Adrenal gland (tissue), 12 donors: Measurements from ENCODE around the gene ERC1. TPM values are rescaled to one million over a fixed set of nuclear protein-coding genes. Genes with fewer than 3 reads are reported as not detected.
"Not testable (repeated sequence)": the region's sequence is repeated elsewhere in the genome, so short reads cannot be mapped to it uniquely, and the experiment has no call there.

ENCODE experiments used
- DNase-seq, 7 donors: peaks; one replicate each; pipeline ENCODE4 v3.0.0-alpha.2; 2019 to 2020
- H3K27ac ChIP-seq, 5 donors: fragments of 200-600 bp; sonication (generic) in 4 of 5; 1 replicate in 3 of 5; 2 replicates in 2 of 5; pipeline versions ENCODE4 v1.5.1 to v1.8.0; 2016 to 2020; ENCODE audit warnings: mild to moderate bottlenecking in 1 of 5
- H3K27me3 ChIP-seq: fragments of 200-600 bp; 2 replicates; pipeline ENCODE4 v1.8.0; 2021
- H3K36me3 ChIP-seq, 2 donors: fragments of 200-600 bp; replicated peaks in 1 of 2; 1 replicate in 1 of 2; 2 replicates in 1 of 2; pipeline versions ENCODE4 v1.5.1 to v1.8.0; 2018 to 2022
- H3K4me1 ChIP-seq, 2 donors: fragments of 200-600 bp; replicated peaks in 1 of 2; 1 replicate in 1 of 2; 2 replicates in 1 of 2; pipeline versions ENCODE4 v1.5.1 to v1.8.0; 2018 to 2021
- H3K4me3 ChIP-seq, 4 donors: fragments of 200-600 bp; sonication (generic) in 3 of 4; one replicate each; pipeline ENCODE4 v1.5.1; 2016 to 2018
- H3K9me3 ChIP-seq, 3 donors: fragments of 200-600 bp; sonication (generic) in 1 of 3; replicated peaks in 1 of 3; 1 replicate in 2 of 3; 2 replicates in 1 of 3; pipeline versions ENCODE4 v1.5.1 to v1.8.0; 2016 to 2021
- CTCF ChIP-seq, 6 experiments: fragments of 450-650 bp in 4 of 6; fragments of 200-600 bp in 2 of 6; sonication (generic) in 1 of 6; IDR thresholded peaks; 1 replicate in 5 of 6; 2 replicates in 1 of 6; pipeline versions ENCODE4 v1.5.1 to v1.8.0; 2016 to 2021; ENCODE audit warnings: antibody characterized with exemption in 6 of 6, mild to moderate bottlenecking in 2 of 6, moderate library complexity in 1 of 6
- POLR2A ChIP-seq, 2 donors: fragments of 450-650 bp; IDR thresholded peaks; one replicate each; pipeline ENCODE4 v1.6.1; 2017; ENCODE audit warnings: antibody characterized with exemption in 2 of 2, mild to moderate bottlenecking in 2 of 2, moderate library complexity in 1 of 2
- WGBS, 4 donors: extraction: QIAGEN DNeasy Blood & Tissue Kit in 2 of 4; methylation state at CpG; one replicate each; pipeline versions ENCODE4 v1.1.5 to v1.1.7; 2013 to 2017; 5-methylcytosine and 5-hydroxymethylcytosine counted together
- intact Hi-C, 2 donors: fragments of 100-400 bp; cut with DNase I; formaldehyde crosslinking; loops; one replicate each; pipeline versions ENCODE4 v1.14.1 to v1.15.0; 2022 to 2023
- polyA plus RNA-seq, 3 donors: library from polyadenylated mRNA; stranded (reverse); fragments of 200-250 nt in 2 of 3; fragments of 350-450 nt in 1 of 3; fragmentation: Illumina TruSeq in 1 of 3; extraction: RNeasy Lipid Tissue Mini Kit (QIAGEN cat#74804) in 1 of 3; gene quantifications; one replicate each; pipeline ENCODE4 v1.2.3, GENCODE V29; 2013 to 2014
- total RNA-seq, 9 donors: library from RNA; depleted of rRNA in 4 of 9; stranded (reverse); fragments of >200 nt in 4 of 9; fragments of 120-200 nt in 1 of 9; fragmentation: NEBNext Ultra II Directional in 1 of 9; extraction: Animal tissue kit (Norgen Biotek cat#: 25700) in 1 of 9; gene quantifications; one replicate each; pipeline versions ENCODE4 v1.1.0 to v1.2.4, GENCODE V29; 2013 to 2023
- donor health status: healthy with polysubstance abuse.
- donor health status: Bipolar disorder and iron deficiency.
- donor health status: DM: yes; HTN: yes; CAD: no.
- donor health status: DM: no; HTN: no; CAD: no.
- donor health status: DM: no; HTN: no; CAD: no.
- donor health status: DM: yes; HTN: yes; CAD: no.

The ERC1 gene
- total and polyA plus RNA-seq, 12 donors = 4.1 to 79.5 (median 40.2) TPM

- H3K27me3 ChIP-seq = no peaks in the 10 kb centered on the region
- H3K27ac ChIP-seq = peak overlapping the region in 4 of 5 donors; percentile 4 to 68 (median 14)
- WGBS, 4 donors = 47 to 56% (median 50%) methylated on average over 5 to 6 of the region's 6 CpGs
- DNase-seq = peak in 5 of 7 donors; percentile 36 to 65 (median 53)
- H3K4me1 ChIP-seq = peaks cover 10 to 32% of the 10 kb centered on the region in 2 donors
- TF ChIP-seq POLR2A (IDR thresholded peaks at IDR 0.05) (no peak), CTCF (IDR thresholded peaks at IDR 0.05) (no peak)
- no peaks in the 10 kb centered on the region for H3K9me3 ChIP-seq
- no peaks in the 10 kb centered on the region for H3K36me3 ChIP-seq
- H3K4me3 ChIP-seq = no peak overlapping the region
- intact Hi-C loops = loop anchor here in 1 of 2 donors (10.0 kb wide), 1 partner anchor 77 kb away; no protein-coding TSS in a partner anchor
Measured at GRCh38 chr12:998020-998874, 7.2 kb downstream of the ERC1 start.

- H3K4me1 ChIP-seq = peaks cover 17 to 32% of the 10 kb centered on the region in 2 donors
- not testable (repeated sequence) for H3K27me3 ChIP-seq, H3K36me3 ChIP-seq, DNase-seq, H3K9me3 ChIP-seq, H3K27ac ChIP-seq, H3K4me3 ChIP-seq
- WGBS, 4 donors = 96 to 98% (median 97%) methylated on average over 7 of the region's 7 CpGs
- intact Hi-C loops = loop anchor here in 1 of 2 donors (10.0 kb wide), 1 partner anchor 75 kb away; no protein-coding TSS in a partner anchor
Measured at GRCh38 chr12:999736-1000135, 8.7 kb downstream of the ERC1 start.

GRCh38 chr12:1001507-1001906 lies 10.5 kb downstream of the ERC1 start:
- intact Hi-C loops = no loop called here
- Histone ChIP-seq H3K9me3 (no peaks in the 10 kb centered on the region), H3K27me3 (no peaks in the 10 kb centered on the region), H3K4me1 (peaks cover 17 to 29% of the 10 kb centered on the region in 2 donors), H3K27ac (no peak overlapping the region), H3K36me3 (no peaks in the 10 kb centered on the region), H3K4me3 (no peak overlapping the region)
- TF ChIP-seq POLR2A (IDR thresholded peaks at IDR 0.05) = no peak
- no peak for TF ChIP-seq CTCF (IDR thresholded peaks at IDR 0.05)
- no peak for DNase-seq
- 94 to 100% (median 98%) methylated on average over 3 of the region's 3 CpGs for WGBS, 4 donors

- TF ChIP-seq CTCF (IDR thresholded peaks at IDR 0.05) = no peak
- no peak for TF ChIP-seq POLR2A (IDR thresholded peaks at IDR 0.05)
- intact Hi-C loops = no loop called here
- Histone ChIP-seq H3K9me3 (no peaks in the 10 kb centered on the region), H3K4me3 (no peak overlapping the region), H3K27me3 (no peaks in the 10 kb centered on the region), H3K4me1 (peaks cover 9 to 16% of the 10 kb centered on the region in 2 donors), H3K27ac (peak overlapping the region in 3 of 5 donors; percentile 19 to 72 (median 39)), H3K36me3 (no peaks in the 10 kb centered on the region)
- no peak for DNase-seq
- 39 to 49% (median 41%) methylated on average over 3 of the region's 3 CpGs for WGBS, 4 donors
Measured at GRCh38 chr12:1003600-1004271, 12.7 kb downstream of the ERC1 start.
